Dedifferentiated amniotic fluid mesenchymal stem cell (primary cell): ENCODE results near the gene RENBP.

Source experiments
- DNase-seq: peaks from one replicate; pipeline ENCODE4 v3.0.0-alpha.2; 2016; ENCODE audit errors: extremely low spot score

Gene RENBP

GRCh38 chrX:153934148-153934761 is 10.2 kb downstream of the RENBP start:
- no peak for DNase-seq

GRCh38 chrX:153933748-153934147 is 10.7 kb downstream of the RENBP start:
- DNase-seq = no peak

GRCh38 chrX:153932220-153932915 is 12.1 kb downstream of the RENBP start:
- DNase-seq = no peak

GRCh38 chrX:153931748-153932147 is 12.7 kb downstream of the RENBP start:
- DNase-seq = no peak

- no peak for DNase-seq
These were observed 13.3 kb downstream of the RENBP start for GRCh38 chrX:153931151-153931550.

- no peak for DNase-seq
These were observed 14.2 kb downstream of the RENBP start for GRCh38 chrX:153930011-153930910.

- no peak for DNase-seq
These were observed 14.9 kb downstream of the RENBP start for GRCh38 chrX:153929576-153929975.

- no peak for DNase-seq
These were observed 15.6 kb downstream of the RENBP start for GRCh38 chrX:153928846-153929245.

GRCh38 chrX:153927922-153928760 is 16.3 kb downstream of the RENBP start:
- DNase-seq = peak; percentile 93

- no peak for DNase-seq
These were observed 16.8 kb downstream of the RENBP start for GRCh38 chrX:153927672-153927921.

- DNase-seq = no peak
These were observed 17.4 kb downstream of the RENBP start for GRCh38 chrX:153926858-153927671.

GRCh38 chrX:153926552-153926857 is 17.9 kb downstream of the RENBP start:
- DNase-seq = no peak

GRCh38 chrX:153925739-153926551 is 18.5 kb downstream of the RENBP start, which contains the start of gene ARHGAP4:
Gene ARHGAP4 (minus strand): TSS chrX:153926264. CDS start chrX:153926202, 62 bp downstream.
- DNase-seq = no peak

- no peak for DNase-seq
These were observed 19.1 kb downstream of the RENBP start for GRCh38 chrX:153925387-153925738.

- no peak for DNase-seq
These were observed 20.1 kb downstream of the RENBP start for GRCh38 chrX:153924149-153924861.

- no peak for DNase-seq
These were observed 21.2 kb downstream of the RENBP start for GRCh38 chrX:153922932-153923857.

- no peak for DNase-seq
These were observed 22.7 kb downstream of the RENBP start for GRCh38 chrX:153921511-153922446.

- DNase-seq = no peak
These were observed 23.4 kb downstream of the RENBP start for GRCh38 chrX:153921070-153921469.
